Hepatocyte (in vitro differentiated cells): ENCODE data around the gene FCAR. TPM values are rescaled to one million over a fixed set of nuclear protein-coding genes. Genes with fewer than 3 reads are reported as not detected.
"Not testable (repeated sequence)": the region's sequence is repeated elsewhere in the genome, so short reads cannot be mapped to it uniquely, and the experiment has no call there.

Experiments
- DNase-seq: peaks from one replicate; pipeline ENCODE4 v3.0.0-alpha.2; 2016; ENCODE audit warnings: low spot score
- H2AFZ ChIP-seq: fragments of 200-600 bp; sonication (generic); 2 replicates; pipeline ENCODE4 v1.6.0; 2016; ENCODE audit warnings: antibody characterized with exemption, mild to moderate bottlenecking
- H3K27ac ChIP-seq: fragments of 200-600 bp; sonication (generic); 2 replicates; pipeline ENCODE4 v1.5.1; 2016; ENCODE audit warnings: mild to moderate bottlenecking
- H3K27me3 ChIP-seq: fragments of 200-600 bp; sonication (generic); 2 replicates; pipeline ENCODE4 v1.6.1; 2016
- H3K36me3 ChIP-seq: fragments of 200-600 bp; sonication (generic); replicated peaks from 2 replicates; pipeline ENCODE4 v1.5.1; 2016; ENCODE audit warnings: low read depth; ENCODE audit not compliant: insufficient read depth
- H3K4me1 ChIP-seq: fragments of 200-600 bp; sonication (generic); 2 replicates; pipeline ENCODE4 v1.5.1; 2016; ENCODE audit warnings: mild to moderate bottlenecking, moderate library complexity; ENCODE audit not compliant: insufficient read depth
- H3K4me2 ChIP-seq: fragments of 200-600 bp; sonication (generic); 2 replicates; pipeline ENCODE4 v1.6.0; 2016
- H3K4me3 ChIP-seq: fragments of 200-600 bp; sonication (generic); 2 replicates; pipeline ENCODE4 v1.5.1; 2016; ENCODE audit warnings: mild to moderate bottlenecking
- H3K79me2 ChIP-seq: fragments of 200-600 bp; sonication (generic); 2 replicates; pipeline ENCODE4 v1.6.0; 2017; ENCODE audit warnings: mild to moderate bottlenecking
- H3K9me2 ChIP-seq: fragments of 200-600 bp; sonication (generic); replicated peaks from 2 replicates; pipeline ENCODE4 v1.6.0; 2017; ENCODE audit warnings: mild to moderate bottlenecking; ENCODE audit not compliant: insufficient read depth
- H3K9me3 ChIP-seq: fragments of 200-600 bp; sonication (generic); 2 replicates; pipeline ENCODE4 v1.5.1; 2016; ENCODE audit warnings: low read depth, mild to moderate bottlenecking
- H4K20me1 ChIP-seq: fragments of 200-600 bp; sonication (generic); 2 replicates; pipeline ENCODE4 v1.6.0; 2016; ENCODE audit warnings: mild to moderate bottlenecking; ENCODE audit not compliant: insufficient read depth, poor library complexity, severe bottlenecking
- EZH2 ChIP-seq: fragments of 200-600 bp; sonication (generic); IDR thresholded peaks from 2 replicates; pipeline ENCODE4 v1.6.1; 2016; ENCODE audit warnings: antibody characterized with exemption, mild to moderate bottlenecking, borderline replicate concordance
- EZH2phosphoT487 ChIP-seq: fragments of 200-600 bp; sonication (generic); IDR thresholded peaks from one replicate; pipeline ENCODE4 v1.6.1; 2018; ENCODE audit warnings: antibody characterized with exemption, mild to moderate bottlenecking, low read depth, moderate library complexity; ENCODE audit not compliant: unreplicated experiment, severe bottlenecking
- WGBS: methylation state at CpG from one replicate; pipeline ENCODE4 v1.1.6; 2016; ENCODE audit warnings: low lambda C conversion rate; ENCODE audit errors: missing lambda C conversion rate; 5-methylcytosine and 5-hydroxymethylcytosine counted together
- polyA plus RNA-seq: library from polyadenylated mRNA; unstranded; fragments of >200 nt; fragmentation: Nextera tagmentation; extraction: Ambion mirVana; gene quantifications from 2 replicates; pipeline ENCODE4 v1.2.1, GENCODE V29; 2016
- total RNA-seq: library from RNA; depleted of rRNA; stranded (reverse); fragments of >200 nt; gene quantifications from 2 replicates; pipeline ENCODE4 v1.2.3, GENCODE V29; 2014
- TF ChIP-seq, protein P1 (sequence below): fragments of 200-600 bp; sonication (generic); IDR thresholded peaks from 2 replicates; pipeline ENCODE4 v1.5.1; 2016; ENCODE audit warnings: antibody characterized with exemption, mild to moderate bottlenecking; ENCODE audit not compliant: poor library complexity

FCAR gene
- total and polyA plus RNA-seq, 2 experiments from 2014 or later: not detected

DNA sequence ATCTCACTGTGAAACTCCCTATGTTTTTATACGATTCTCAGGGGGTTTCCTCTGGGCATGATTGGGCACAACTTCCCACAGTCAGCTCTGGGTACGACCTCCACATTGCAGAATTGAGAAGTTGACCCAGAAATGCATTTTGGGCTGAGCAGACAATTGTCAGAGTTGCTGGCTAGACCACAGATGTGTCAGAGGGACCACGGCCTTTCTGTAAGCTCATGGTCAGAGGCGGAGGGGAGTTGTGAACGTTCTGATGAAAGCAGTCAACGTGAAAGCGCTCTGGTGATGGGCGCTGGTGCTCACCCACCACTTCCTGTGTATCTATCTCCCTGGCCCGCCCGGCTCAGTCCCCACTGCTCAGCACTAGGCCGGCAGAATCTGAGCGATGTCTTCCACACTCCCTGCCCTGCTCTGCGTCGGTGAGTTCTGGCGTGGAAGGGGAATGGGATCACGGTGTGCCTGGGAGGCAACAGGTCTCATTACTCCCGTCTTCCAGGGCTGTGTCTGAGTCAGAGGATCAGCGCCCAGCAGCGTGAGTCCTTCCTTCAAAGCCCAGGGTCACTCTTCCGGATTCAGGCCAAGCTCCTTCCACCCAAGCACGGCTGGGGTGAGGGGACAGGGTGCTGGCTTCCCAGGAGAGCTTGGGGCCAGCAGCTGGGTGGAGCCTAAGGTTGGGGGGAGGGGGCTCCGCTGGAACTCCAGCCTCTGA lies 31.9 kb downstream of the FCAR start, which contains the start of gene NCR1:
TSS of gene NCR1 (plus strand) at position 346 of the 709 bp plus-strand sequence. CDS start at position 386, 40 bp downstream.
- no peaks in the 10 kb centered on the region for H3K79me2 ChIP-seq
- DNase-seq: no peak
- TF ChIP-seq EZH2 (no peak), EZH2phosphoT487 (no peak)
- TF ChIP-seq, protein P1, sequence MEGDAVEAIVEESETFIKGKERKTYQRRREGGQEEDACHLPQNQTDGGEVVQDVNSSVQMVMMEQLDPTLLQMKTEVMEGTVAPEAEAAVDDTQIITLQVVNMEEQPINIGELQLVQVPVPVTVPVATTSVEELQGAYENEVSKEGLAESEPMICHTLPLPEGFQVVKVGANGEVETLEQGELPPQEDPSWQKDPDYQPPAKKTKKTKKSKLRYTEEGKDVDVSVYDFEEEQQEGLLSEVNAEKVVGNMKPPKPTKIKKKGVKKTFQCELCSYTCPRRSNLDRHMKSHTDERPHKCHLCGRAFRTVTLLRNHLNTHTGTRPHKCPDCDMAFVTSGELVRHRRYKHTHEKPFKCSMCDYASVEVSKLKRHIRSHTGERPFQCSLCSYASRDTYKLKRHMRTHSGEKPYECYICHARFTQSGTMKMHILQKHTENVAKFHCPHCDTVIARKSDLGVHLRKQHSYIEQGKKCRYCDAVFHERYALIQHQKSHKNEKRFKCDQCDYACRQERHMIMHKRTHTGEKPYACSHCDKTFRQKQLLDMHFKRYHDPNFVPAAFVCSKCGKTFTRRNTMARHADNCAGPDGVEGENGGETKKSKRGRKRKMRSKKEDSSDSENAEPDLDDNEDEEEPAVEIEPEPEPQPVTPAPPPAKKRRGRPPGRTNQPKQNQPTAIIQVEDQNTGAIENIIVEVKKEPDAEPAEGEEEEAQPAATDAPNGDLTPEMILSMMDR: no peak
- no peak within 1 kb of the TSS for H2AFZ ChIP-seq
- H3K27ac ChIP-seq: no peak within 1 kb of the TSS
- no peak within 1 kb of the TSS for H3K4me3 ChIP-seq
- WGBS: 55% methylated on average over 22 of the region's 22 CpGs
- no peaks in the 10 kb centered on the region for H3K9me3 ChIP-seq
- no peaks in the 10 kb centered on the region for H3K4me1 ChIP-seq
- H3K4me2 ChIP-seq: no peak within 1 kb of the TSS
- no peaks in the 10 kb centered on the region for H3K9me2 ChIP-seq
- H4K20me1 ChIP-seq: no peaks in the 10 kb centered on the region
- no peaks in the 10 kb centered on the region for H3K36me3 ChIP-seq
- no peaks in the 10 kb centered on the region for H3K27me3 ChIP-seq

DNA sequence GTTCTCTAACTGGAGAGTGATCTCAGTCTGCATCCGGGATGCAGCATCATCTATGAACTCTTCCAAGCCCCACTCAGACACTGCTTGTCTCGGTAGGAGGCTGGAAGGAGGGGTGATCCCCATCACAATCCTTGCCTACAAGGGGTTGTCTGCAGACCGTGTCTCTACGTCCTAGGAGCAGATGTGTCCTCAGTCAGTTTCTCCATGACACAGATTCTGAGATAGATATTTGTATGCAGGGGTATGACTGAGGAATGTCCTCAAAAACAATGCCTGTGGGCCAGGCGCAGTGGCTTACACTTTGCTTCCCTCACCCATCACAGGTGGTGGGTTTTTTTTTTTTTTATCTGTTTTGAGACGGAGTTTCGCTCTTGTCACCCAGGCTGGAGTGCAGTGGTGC lies 32.8 kb downstream of the FCAR start:
- Histone ChIP-seq H2AFZ (no peak overlapping the region), H3K4me3 (no peak overlapping the region), H3K9me3 (no peaks in the 10 kb centered on the region), H3K4me2 (no peak overlapping the region), H3K9me2 (no peaks in the 10 kb centered on the region), H3K27ac (no peak overlapping the region), H4K20me1 (no peaks in the 10 kb centered on the region), H3K36me3 (no peaks in the 10 kb centered on the region), H3K79me2 (no peaks in the 10 kb centered on the region), H3K27me3 (no peaks in the 10 kb centered on the region), H3K4me1 (no peaks in the 10 kb centered on the region)
- WGBS: 85% methylated on average over 7 of the region's 7 CpGs
- TF ChIP-seq, protein P1: no peak
- no peak for TF ChIP-seq EZH2phosphoT487
- no peak for TF ChIP-seq EZH2
- DNase-seq: no peak

DNA sequence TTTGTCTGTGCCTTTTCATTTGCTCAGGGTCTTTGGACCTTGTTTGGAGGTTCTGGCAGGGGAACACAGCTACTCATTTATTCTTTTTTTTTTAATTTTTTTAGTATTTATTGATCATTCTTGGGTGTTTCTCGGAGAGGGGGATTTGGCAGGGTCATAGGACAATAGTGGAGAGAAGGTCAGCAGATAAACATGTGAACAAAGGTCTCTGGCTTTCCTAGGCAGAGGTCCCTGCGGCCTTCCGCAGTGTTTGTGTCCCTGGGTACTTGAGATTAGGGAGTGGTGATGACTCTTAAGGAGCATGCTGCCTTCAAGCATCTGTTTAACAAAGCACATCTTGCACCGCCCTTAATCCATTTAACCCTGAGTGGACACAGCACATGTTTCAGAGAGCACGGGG lies 33.9 kb downstream of the FCAR start:
- not testable (repeated sequence) for H4K20me1 ChIP-seq, H3K4me2 ChIP-seq, H2AFZ ChIP-seq, DNase-seq, H3K9me2 ChIP-seq, H3K36me3 ChIP-seq, H3K9me3 ChIP-seq, H3K4me3 ChIP-seq, H3K4me1 ChIP-seq, H3K27ac ChIP-seq, H3K27me3 ChIP-seq, H3K79me2 ChIP-seq
- WGBS: 57% methylated on average over 5 of the region's 5 CpGs

DNA sequence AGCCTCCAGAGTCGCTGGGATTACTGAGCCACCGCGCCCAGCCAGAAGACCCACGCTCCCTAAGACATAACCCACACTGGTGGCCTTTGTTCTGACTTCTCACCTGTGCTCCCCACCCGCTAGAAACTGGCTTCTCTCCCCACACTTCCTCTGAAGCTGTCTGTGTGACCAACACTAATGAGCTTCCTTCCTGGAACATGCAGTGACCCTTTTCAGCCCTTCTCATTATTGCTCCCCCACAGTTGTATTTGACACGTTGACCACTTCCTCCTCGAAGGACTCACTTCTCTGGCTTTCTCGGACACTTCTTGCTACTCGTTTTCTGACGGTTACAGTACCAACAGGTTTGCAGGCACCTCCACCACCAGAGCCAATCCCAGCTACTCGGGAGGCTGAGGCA lies 42.8 kb downstream of the FCAR start:
- H3K4me3 ChIP-seq: no peak overlapping the region
- no peak for DNase-seq
- H3K9me2 ChIP-seq: no peaks in the 10 kb centered on the region
- no peaks in the 10 kb centered on the region for H3K79me2 ChIP-seq
- H3K27ac ChIP-seq: no peak overlapping the region
- H4K20me1 ChIP-seq: no peaks in the 10 kb centered on the region
- no peak overlapping the region for H2AFZ ChIP-seq
- no peaks in the 10 kb centered on the region for H3K9me3 ChIP-seq
- no peaks in the 10 kb centered on the region for H3K36me3 ChIP-seq
- TF ChIP-seq EZH2: no peak
- TF ChIP-seq EZH2phosphoT487: no peak
- TF ChIP-seq, protein P1: no peak
- H3K4me1 ChIP-seq: no peaks in the 10 kb centered on the region
- WGBS: 91% methylated on average over 10 of the region's 11 CpGs
- H3K27me3 ChIP-seq: no peaks in the 10 kb centered on the region
- no peak overlapping the region for H3K4me2 ChIP-seq
